Measurements from ENCODE around the gene TECTB.

DNA sequence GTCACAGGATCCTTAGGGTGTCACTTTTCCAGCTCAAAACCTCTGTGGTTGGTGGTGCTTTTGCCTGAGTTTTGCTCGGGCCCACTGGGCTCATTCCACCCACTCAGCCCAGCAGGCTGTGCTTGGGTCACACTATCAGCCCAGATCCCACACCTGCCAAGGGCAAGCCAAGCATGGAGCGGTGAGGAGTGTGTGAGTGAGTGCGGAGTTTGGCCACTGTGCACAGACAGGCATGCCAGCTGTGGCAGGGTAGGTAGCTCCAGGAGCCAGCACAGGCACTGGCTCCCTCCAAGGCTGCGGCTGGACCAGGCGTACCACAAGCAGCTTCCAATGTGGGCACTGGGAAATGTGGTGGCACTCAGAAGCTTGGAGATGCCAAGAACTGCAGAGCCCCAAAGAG lies 43.9 kb upstream of the TECTB start:
- TF ChIP-seq, protein P1, sequence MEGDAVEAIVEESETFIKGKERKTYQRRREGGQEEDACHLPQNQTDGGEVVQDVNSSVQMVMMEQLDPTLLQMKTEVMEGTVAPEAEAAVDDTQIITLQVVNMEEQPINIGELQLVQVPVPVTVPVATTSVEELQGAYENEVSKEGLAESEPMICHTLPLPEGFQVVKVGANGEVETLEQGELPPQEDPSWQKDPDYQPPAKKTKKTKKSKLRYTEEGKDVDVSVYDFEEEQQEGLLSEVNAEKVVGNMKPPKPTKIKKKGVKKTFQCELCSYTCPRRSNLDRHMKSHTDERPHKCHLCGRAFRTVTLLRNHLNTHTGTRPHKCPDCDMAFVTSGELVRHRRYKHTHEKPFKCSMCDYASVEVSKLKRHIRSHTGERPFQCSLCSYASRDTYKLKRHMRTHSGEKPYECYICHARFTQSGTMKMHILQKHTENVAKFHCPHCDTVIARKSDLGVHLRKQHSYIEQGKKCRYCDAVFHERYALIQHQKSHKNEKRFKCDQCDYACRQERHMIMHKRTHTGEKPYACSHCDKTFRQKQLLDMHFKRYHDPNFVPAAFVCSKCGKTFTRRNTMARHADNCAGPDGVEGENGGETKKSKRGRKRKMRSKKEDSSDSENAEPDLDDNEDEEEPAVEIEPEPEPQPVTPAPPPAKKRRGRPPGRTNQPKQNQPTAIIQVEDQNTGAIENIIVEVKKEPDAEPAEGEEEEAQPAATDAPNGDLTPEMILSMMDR (conservative IDR thresholded peaks at IDR 0.05) = no peak
- TF ChIP-seq ZFX (IDR thresholded peaks at IDR 0.05) = no peak

All from C4-2B (cell line).